Esophagus squamous epithelium (tissue), 4 donors: Measurements from ENCODE around the gene SIN3B.

Source experiments
- POLR2A ChIP-seq, 4 donors: fragments of 450-650 bp; IDR thresholded peaks; one replicate each; pipeline ENCODE4 v1.6.1; 2017; ENCODE audit warnings: antibody characterized with exemption in 4 of 4, mild to moderate bottlenecking in 4 of 4, moderate library complexity in 3 of 4
- TF ChIP-seq, protein P1 (sequence below), 6 experiments: fragments of 450-650 bp in 4 of 6; fragments of 200-600 bp in 2 of 6; sonication (generic) in 2 of 6; IDR thresholded peaks; one replicate each; pipeline ENCODE4 v1.5.1; 2016 to 2019; ENCODE audit warnings: antibody characterized with exemption in 6 of 6, mild to moderate bottlenecking in 4 of 6, moderate library complexity in 4 of 6

DNA sequence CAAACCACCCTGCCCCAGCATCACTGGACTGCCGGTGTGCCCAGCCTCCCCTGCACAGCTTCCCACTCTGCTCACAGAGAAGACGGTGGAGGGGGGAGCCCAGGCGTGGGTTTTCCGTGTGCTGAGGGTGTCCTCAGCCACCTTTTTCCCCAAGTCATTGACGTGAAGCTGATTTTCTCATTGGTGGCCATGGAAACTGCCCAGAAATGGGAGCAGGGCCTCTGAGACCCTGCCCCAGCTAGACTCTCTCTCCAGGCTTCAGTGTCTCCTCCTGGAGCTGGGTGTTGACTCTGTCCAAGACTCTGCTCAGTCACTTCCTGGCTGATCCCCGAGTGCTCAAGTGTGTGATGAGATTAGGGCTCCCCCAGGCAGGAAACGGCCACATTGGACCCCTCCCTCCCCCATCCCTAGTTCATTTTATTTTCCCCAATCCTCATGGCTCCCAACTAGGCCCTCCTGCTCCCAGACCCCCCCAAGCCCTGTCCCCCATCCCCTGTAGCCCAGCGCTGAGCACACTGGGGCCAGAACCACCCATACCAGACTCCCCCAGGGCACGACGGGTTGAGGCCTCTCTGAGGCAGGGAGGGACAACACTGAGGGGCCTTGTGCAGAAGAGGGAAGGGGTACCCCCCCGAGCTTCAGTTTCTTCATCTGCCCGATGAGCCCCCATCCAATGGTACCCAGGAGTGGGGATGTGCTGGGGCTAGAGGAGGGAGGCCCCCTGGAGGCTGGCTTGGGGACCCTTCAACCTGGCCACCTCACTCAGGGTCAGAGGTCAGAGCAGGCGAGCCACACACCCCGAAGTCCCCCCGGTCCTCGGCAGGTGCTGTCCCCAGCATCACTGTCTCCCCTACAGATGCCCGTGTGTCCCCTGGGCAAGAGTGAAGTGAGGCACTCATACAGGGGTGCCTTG, 58.4 kb downstream of the SIN3B start:
- TF ChIP-seq, protein P1, sequence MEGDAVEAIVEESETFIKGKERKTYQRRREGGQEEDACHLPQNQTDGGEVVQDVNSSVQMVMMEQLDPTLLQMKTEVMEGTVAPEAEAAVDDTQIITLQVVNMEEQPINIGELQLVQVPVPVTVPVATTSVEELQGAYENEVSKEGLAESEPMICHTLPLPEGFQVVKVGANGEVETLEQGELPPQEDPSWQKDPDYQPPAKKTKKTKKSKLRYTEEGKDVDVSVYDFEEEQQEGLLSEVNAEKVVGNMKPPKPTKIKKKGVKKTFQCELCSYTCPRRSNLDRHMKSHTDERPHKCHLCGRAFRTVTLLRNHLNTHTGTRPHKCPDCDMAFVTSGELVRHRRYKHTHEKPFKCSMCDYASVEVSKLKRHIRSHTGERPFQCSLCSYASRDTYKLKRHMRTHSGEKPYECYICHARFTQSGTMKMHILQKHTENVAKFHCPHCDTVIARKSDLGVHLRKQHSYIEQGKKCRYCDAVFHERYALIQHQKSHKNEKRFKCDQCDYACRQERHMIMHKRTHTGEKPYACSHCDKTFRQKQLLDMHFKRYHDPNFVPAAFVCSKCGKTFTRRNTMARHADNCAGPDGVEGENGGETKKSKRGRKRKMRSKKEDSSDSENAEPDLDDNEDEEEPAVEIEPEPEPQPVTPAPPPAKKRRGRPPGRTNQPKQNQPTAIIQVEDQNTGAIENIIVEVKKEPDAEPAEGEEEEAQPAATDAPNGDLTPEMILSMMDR (IDR thresholded peaks at IDR 0.05) = no peak
- no peak for TF ChIP-seq POLR2A (IDR thresholded peaks at IDR 0.05)
